Keratinocyte (primary cell): ENCODE data around the gene TNS3.

ENCODE experiments used
- CTCF ChIP-seq, 3 experiments: IDR thresholded peaks in 1 of 3; conservative IDR thresholded peaks in 1 of 3; optimal IDR thresholded peaks in 1 of 3; 2 replicates in 2 of 3; 3 replicates in 1 of 3; pipeline versions ENCODE3 to v1.5.1; 2011; ENCODE audit warnings: low read length in 3 of 3, mild to moderate bottlenecking in 3 of 3, moderate library complexity in 2 of 3, control low read depth in 1 of 3, inconsistent platforms in 1 of 3; ENCODE audit not compliant: insufficient read depth in 2 of 3; ENCODE audit errors: extremely low read depth in 1 of 3
- EZH2 ChIP-seq: IDR thresholded peaks from one replicate; pipeline ENCODE4 v1.6.1; 2012; ENCODE audit warnings: inconsistent platforms, mild to moderate bottlenecking, low read length, moderate library complexity

- no peak for TF ChIP-seq CTCF (optimal IDR thresholded peaks at IDR 0.05 in 1 of 3, IDR thresholded peaks at IDR 0.05 in 1 of 3, conservative IDR thresholded peaks at IDR 0.05 in 1 of 3; ENCODE audit: extremely low read depth in 1 of 3, insufficient read depth in 2 of 3, low read length in 3 of 3)
- no peak for TF ChIP-seq EZH2
Measured at GRCh38 chr7:47586925-47587324, 5.0 kb upstream of the TNS3 start.
